OCI-LY3 (cell line): ENCODE results near the gene SMURF1.
"Not testable (repeated sequence)": the region's sequence is repeated elsewhere in the genome, so short reads cannot be mapped to it uniquely, and the experiment has no call there.

Experiments
- H2AFZ ChIP-seq: fragments of 200-600, 300-600 bp; shearing (Covaris generic); 2 replicates; pipeline ENCODE4 v1.6.0; 2014; ENCODE audit warnings: antibody characterized with exemption, low read depth, low read length
- H3K27ac ChIP-seq: fragments of 200-600, 300-600 bp; sonication (generic); 2 replicates; pipeline ENCODE4 v1.5.1; 2014; ENCODE audit warnings: mild to moderate bottlenecking, low read length, moderate library complexity, mixed read lengths
- H3K27me3 ChIP-seq: fragments of 200-600, 300-600 bp; sonication (generic); 2 replicates; pipeline ENCODE4 v1.6.1; 2014; ENCODE audit warnings: low read depth, low read length, mixed read lengths
- H3K36me3 ChIP-seq: fragments of 200-600, 300-600 bp; sonication (generic); replicated peaks from 2 replicates; pipeline ENCODE3; 2014; ENCODE audit warnings: low read depth, low read length, mixed read lengths
- H3K4me1 ChIP-seq: fragments of 300-600, 200-600 bp; sonication (generic); 2 replicates; pipeline ENCODE4 v1.6.1; 2014; ENCODE audit warnings: low read length, mixed read lengths
- H3K4me2 ChIP-seq: fragments of 200-600, 300-600 bp; sonication (generic); 2 replicates; pipeline ENCODE4 v1.6.1; 2014; ENCODE audit warnings: low read length, mixed read lengths
- H3K4me3 ChIP-seq: fragments of 300-600, 200-600 bp; sonication (generic); 2 replicates; pipeline ENCODE4 v1.5.1; 2014; ENCODE audit warnings: antibody characterized with exemption, mild to moderate bottlenecking, low read length, moderate library complexity
- H3K79me2 ChIP-seq: fragments of 300-600, 200-600 bp; shearing (Covaris generic); 2 replicates; pipeline ENCODE4 v1.6.1; 2014; ENCODE audit warnings: mild to moderate bottlenecking, low read length, mixed read lengths
- H3K9ac ChIP-seq: fragments of 300-600, 200-600 bp; shearing (Covaris generic); 2 replicates; pipeline ENCODE4 v1.6.0; 2014; ENCODE audit warnings: mild to moderate bottlenecking, low read length, moderate library complexity
- H3K9me3 ChIP-seq: fragments of 200-600, 300-600 bp; shearing (Covaris generic); 2 replicates; pipeline ENCODE4 v1.6.1; 2014; ENCODE audit warnings: low read length, mixed read lengths; ENCODE audit not compliant: insufficient read depth
- H4K20me1 ChIP-seq: fragments of 200-600, 300-600 bp; sonication (generic); 2 replicates; pipeline ENCODE4 v1.6.1; 2016; ENCODE audit warnings: low read length, mixed read lengths; ENCODE audit not compliant: insufficient read depth
- CTCF ChIP-seq: fragments of 200-600, 300-600 bp; sonication (generic); IDR thresholded peaks from 2 replicates; pipeline ENCODE4 v1.5.1; 2014; ENCODE audit warnings: antibody characterized with exemption, low read length, low read depth
- EZH2phosphoT487 ChIP-seq: fragments of 200-600 bp; shearing (Covaris generic); IDR thresholded peaks from 2 replicates; pipeline ENCODE4 v1.6.1; 2018; ENCODE audit warnings: antibody characterized with exemption, mixed run types, low read depth

Gene SMURF1

DNA sequence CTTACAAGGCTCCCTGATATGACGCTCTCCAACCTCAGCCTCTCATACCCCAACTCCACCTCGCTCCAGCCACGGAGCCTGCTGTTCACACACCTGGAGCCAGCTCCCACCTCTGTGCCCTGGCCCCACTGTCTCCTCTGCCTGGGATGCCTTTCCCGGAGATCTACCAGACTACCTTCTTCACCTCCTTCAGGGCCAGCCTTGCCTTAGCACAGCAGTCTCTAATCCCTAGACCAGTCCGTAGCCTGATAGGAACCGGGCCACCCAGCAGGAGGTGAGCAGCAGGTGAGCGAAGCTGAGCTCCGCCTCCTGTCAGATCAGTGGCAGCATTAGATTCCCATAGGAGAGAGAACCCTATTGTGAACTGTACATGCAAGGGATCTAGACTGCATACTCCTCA is 23.2 kb upstream of the SMURF1 start:
- H3K9me3 ChIP-seq: no peaks in the 10 kb centered on the region
- no peaks in the 10 kb centered on the region for H3K36me3 ChIP-seq
- no peak overlapping the region for H3K4me3 ChIP-seq
- no peaks in the 10 kb centered on the region for H3K27me3 ChIP-seq
- no peak overlapping the region for H2AFZ ChIP-seq
- H4K20me1 ChIP-seq: no peaks in the 10 kb centered on the region
- H3K4me2 ChIP-seq: no peak overlapping the region
- H3K9ac ChIP-seq: no peak overlapping the region
- H3K79me2 ChIP-seq: no peaks in the 10 kb centered on the region
- H3K4me1 ChIP-seq: no peaks in the 10 kb centered on the region
- no peak overlapping the region for H3K27ac ChIP-seq
- TF ChIP-seq CTCF (no peak), EZH2phosphoT487 (no peak)

GRCh38 chr7:99165816-99166215 is 21.9 kb upstream of the SMURF1 start:
- Histone ChIP-seq H3K79me2 (no peaks in the 10 kb centered on the region), H3K9me3 (no peaks in the 10 kb centered on the region), H4K20me1 (no peaks in the 10 kb centered on the region), H3K4me3 (no peak overlapping the region), H3K9ac (no peak overlapping the region), H3K27me3 (peaks cover 6% of the 10 kb centered on the region; the same call in 1 of the 2 replicates), H3K4me2 (no peak overlapping the region), H2AFZ (no peak overlapping the region), H3K4me1 (no peaks in the 10 kb centered on the region), H3K27ac (no peak overlapping the region), H3K36me3 (no peaks in the 10 kb centered on the region)
- TF ChIP-seq EZH2phosphoT487: no peak

DNA sequence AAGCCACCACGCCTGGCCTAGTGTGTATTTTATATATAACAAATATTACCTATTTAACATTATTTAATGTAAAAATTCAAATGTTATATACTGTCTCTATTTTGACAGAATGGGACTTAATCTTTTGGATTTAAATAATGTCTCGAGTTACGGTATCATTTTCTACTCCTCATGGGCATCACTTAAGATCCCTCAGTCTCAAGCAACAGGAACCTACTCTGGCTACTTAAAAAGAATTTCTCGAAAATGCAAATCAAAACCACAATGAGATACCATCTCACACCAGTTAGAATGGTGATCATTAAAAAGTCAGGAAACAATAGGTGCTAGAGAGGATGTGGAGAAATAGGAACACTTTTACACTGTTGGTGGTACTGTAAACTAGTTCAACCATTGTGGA is 19.8 kb upstream of the SMURF1 start:
- not testable (repeated sequence) for H3K9me3 ChIP-seq, H3K27me3 ChIP-seq, H3K36me3 ChIP-seq, H3K4me2 ChIP-seq, H2AFZ ChIP-seq, H3K4me3 ChIP-seq, H3K79me2 ChIP-seq, H4K20me1 ChIP-seq, H3K4me1 ChIP-seq, H3K9ac ChIP-seq, H3K27ac ChIP-seq

DNA sequence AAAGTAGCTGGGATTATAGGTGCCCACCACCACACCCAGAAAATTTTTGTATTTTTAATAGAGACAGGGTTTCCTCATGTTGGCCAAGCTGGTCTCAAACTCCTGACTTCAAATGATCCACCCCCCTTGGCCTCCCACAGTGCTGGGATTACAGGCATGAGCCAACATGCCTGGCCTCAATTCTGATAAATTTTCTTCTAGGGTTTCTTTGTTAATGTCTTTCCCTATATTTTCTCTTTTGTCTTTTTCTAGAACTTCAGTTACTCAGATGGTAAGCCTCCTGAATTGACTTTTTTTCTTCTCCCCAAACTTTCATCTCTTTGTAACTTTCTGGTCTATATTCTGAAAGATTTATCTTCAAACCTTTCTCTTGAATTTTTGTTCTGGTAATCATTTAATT is 12.7 kb upstream of the SMURF1 start:
- no peak overlapping the region for H3K9ac ChIP-seq
- no peaks in the 10 kb centered on the region for H3K79me2 ChIP-seq
- peaks cover 6% of the 10 kb centered on the region for H3K4me1 ChIP-seq
- H3K27me3 ChIP-seq: peaks cover 6% of the 10 kb centered on the region; the same call in 1 of the 2 replicates
- no peak for TF ChIP-seq EZH2phosphoT487
- no peak for TF ChIP-seq CTCF
- H3K27ac ChIP-seq: no peak overlapping the region
- no peaks in the 10 kb centered on the region for H3K9me3 ChIP-seq
- H2AFZ ChIP-seq: no peak overlapping the region
- no peak overlapping the region for H3K4me3 ChIP-seq
- H3K36me3 ChIP-seq: no peaks in the 10 kb centered on the region
- H3K4me2 ChIP-seq: no peak overlapping the region
- H4K20me1 ChIP-seq: no peaks in the 10 kb centered on the region

GRCh38 chr7:99155211-99155610 is 11.3 kb upstream of the SMURF1 start:
- no peak overlapping the region for H3K4me3 ChIP-seq
- H3K36me3 ChIP-seq: no peaks in the 10 kb centered on the region
- peak overlapping the region; percentile 93 for H2AFZ ChIP-seq
- no peaks in the 10 kb centered on the region for H4K20me1 ChIP-seq
- no peaks in the 10 kb centered on the region for H3K9me3 ChIP-seq
- H3K4me2 ChIP-seq: peak overlapping the region; percentile 58
- H3K27ac ChIP-seq: peak overlapping the region; percentile 12; the same call in 1 of the 2 replicates
- H3K4me1 ChIP-seq: peaks cover 6% of the 10 kb centered on the region
- no peaks in the 10 kb centered on the region for H3K79me2 ChIP-seq
- TF ChIP-seq EZH2phosphoT487 (no peak), CTCF (no peak)
- no peak overlapping the region for H3K9ac ChIP-seq
- H3K27me3 ChIP-seq: no peaks in the 10 kb centered on the region
